Stimulated activated CD4-positive, alpha-beta T cell treated with anti-CD3 and anti-CD28 coated beads, TNF-alpha, amount 100 ng/mL, for 1 hour (primary cell): Measurements from ENCODE around the gene GSK3B.
"Not testable (repeated sequence)": the region's sequence is repeated elsewhere in the genome, so short reads cannot be mapped to it uniquely, and the experiment has no call there.

Source experiments
- DNase-seq, 3 donors: peaks; one replicate each; pipeline ENCODE4 v3.0.0-alpha.2; 2020; ENCODE audit warnings: low read depth in 3 of 3, low spot score in 1 of 3

GSK3B gene

DNA sequence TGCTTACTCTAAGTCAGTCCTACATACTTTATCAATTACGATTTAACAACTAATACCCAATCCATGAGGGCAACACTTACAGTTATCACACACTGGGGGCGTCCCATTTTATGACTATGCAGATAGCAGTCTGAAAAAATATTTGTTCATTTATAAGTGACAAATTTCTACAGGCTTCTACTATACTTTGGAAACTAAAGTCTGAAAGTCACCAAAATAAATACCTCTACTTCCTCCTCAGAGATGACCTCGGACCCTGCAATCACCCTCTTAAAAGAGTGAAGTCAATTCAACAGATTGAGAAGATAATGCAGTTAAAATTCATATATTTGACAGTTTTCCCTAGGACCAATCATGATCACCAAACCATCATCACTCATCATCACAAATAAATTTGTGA, 76.6 kb downstream of the GSK3B start:
- DNase-seq: no peak

DNA sequence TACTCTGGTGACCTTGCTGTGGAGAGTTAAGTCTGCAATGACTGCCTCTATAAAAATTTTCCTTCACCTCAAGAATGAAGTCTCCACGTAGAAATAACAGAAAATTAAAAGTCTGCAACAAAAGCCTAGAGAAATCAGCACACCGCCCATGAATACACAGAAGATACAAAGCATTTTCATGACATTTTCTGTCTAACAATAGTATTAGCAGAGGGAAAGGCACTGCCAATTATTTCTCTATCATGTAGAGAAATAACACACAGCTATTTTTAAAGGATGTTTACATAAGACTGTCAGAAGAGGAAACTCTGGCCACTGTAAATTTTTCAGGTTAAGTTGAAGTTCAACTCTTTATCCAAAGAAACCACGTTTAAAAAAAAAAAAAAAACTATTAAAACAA, 80.8 kb downstream of the GSK3B start:
- DNase-seq: no peak

DNA sequence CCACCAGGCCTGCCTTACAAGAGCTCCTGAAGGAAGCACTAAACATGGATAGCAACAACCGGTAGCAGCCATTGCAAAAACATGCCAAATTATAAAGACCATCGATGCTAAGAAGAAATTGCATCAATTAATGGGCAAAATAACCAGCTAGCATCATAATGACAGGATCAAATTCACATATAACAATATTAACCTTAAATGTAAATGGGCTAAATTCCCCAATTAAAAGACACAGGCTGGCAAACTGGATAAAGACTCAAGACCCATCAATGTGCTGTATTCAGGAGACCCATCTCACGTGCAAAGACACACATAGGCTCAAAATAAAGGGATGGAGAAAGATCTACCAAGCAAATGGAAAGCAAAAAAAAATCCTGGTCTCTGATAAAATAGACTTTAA, 88.5 kb downstream of the GSK3B start:
- DNase-seq: not testable (repeated sequence)

DNA sequence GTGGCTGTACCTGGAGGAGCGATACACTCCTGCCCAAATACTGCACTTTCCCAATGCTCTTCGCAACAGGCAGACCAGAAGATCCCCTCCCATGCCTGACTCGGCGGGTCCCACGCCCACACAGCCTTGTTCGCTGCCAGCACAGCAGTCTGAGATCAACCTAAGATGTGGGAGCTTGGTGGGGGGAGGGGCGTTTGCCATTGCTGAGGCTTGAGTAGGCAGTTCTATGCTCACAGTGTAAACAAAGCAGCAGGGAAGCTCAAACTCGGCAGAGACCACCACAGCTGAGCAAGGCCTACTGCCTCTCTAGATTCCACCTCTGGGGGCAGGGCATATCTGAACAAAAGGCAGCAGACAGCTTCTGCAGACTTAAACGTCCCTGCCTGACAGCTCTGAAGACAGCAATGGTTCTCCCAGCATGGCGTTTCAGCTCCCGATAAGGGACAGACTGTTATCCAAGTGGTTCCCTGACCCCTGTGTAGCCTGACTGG, 90.2 kb downstream of the GSK3B start:
- not testable (repeated sequence) for DNase-seq

DNA sequence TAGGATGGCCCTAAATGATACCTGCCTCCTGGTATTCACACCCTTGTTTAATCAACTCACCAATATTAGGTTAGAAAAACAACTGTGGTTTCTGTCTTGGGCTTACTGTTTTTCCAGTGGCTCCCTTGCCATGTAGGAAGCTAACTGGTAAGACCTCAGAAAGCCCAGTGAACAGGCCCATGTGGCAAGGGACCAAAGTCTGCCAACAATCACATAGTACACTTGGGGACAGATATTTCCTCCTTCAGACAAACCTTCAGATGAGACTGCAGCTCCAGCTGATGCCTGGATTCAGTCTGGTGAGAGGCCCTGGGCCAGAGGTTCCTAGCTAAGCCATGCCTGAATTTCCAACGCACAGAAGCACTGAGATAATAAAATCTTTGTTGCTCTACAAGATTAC, 96.1 kb downstream of the GSK3B start:
- DNase-seq: no peak

DNA sequence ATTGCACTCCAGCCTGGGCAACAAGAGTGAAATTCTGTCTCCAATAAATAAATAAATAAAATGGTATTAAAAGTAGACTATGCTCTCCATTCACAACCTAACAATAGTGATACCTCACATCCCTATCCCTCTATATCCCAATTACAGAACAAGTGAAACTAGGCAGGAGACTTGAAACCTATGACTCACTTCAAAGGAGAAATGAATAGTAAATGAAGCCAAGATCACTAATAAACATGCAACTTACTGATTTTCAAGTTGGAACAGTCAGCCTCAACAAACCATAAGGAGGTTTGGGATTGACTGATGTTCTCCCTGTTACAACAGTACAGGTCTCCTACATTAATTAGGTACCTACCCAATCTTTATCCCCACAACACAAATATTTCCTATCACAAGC, 103.4 kb downstream of the GSK3B start:
- no peak for DNase-seq

DNA sequence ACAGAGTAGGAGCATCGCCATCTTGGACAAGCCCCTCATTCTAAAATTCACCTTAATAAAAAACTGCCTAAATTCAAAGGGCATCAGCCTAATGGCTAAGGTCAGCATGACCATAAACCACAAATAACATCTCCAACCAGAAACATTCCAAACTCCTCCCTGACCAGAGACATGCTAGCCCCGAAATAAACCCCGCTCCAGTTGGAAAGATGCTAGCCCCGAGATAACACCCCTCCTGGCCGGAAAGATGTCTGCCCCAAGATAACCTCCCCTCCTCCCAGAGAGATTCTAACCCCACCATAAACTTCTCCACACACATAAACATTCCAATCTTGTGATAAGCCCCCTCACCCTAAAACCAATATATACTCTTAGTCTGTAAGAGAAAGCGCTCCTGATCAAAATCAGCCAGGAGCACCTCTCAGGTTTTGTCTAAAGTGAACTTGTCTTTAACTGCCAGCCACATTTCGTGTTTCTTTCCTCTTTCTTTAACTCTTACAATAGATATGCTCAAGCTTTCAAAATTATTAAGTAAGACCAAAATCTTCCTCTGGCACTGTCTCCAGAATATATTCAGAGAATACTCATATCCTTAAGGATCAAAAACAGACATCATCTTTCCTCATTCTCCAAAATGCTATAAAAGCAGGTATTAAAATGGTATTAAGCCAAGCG, 104.1 kb downstream of the GSK3B start:
- no peak for DNase-seq

DNA sequence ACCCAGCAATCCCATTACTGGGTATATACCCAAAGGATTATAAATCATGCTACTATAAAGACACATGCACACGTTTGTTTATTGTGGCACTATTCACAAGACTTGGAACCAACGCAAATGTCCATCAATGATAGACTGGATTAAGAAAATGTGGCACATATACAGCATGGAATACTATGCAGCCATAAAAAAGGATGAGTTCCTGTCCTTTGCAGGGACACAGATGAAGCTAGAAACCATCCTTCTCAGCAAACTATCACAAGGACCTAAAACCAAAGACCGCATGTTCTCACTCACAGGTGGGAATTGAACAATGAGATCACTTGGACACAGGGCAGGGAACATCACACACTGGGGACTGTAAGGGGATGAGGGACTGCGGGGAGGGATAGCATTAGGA, 107.4 kb downstream of the GSK3B start:
- DNase-seq: not testable (repeated sequence)

DNA sequence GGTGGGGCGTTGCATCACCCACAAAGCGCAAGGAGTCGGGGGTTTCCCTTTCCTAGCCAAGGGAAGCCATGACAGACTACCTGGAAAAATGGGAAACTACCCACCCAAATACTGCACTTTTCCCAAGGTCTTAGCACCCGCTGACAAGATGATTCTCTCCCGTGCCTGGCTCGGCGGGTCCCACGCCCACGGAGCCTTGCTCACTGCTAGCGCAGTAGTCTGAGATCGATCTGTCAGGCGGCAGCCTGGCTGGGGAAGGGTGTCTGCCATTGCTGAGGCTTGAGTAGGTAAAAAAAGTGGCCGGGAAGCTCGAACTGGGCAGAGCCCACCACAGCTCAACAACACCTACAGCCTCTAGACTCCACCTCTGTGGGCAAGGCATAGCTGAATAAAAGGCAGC, 112.9 kb downstream of the GSK3B start:
- no peak for DNase-seq

DNA sequence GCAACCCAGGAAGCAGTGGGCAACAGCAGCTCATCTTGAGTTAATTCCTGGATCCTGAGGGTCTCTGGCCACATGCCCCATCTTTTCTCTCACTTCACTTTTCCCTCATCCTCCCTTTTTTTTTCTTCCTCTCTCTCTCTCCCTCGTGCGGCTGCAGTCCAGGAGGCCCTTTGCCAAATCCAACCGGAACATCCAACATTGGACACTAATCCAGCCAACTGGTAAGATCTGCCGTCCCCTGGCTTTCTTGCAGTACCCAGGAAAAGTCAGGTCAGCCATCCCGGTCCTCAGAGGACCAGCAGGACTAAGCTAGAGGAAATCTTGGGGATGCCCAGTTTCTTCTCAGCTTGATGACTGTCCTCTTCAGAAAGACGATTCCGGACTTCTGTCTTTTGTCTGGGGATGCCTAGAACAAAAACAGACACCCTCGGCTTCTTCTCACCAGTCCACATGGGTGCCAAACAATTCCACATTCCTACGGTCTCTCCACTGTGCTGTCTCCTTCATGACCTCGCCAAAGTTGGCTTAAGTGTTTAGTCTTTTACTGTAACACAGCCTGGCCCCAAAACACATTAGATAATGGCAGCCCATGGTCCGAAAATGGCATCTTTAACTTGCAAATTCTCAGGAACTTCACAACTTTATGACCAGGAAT, 115.6 kb downstream of the GSK3B start:
- DNase-seq: no peak

DNA sequence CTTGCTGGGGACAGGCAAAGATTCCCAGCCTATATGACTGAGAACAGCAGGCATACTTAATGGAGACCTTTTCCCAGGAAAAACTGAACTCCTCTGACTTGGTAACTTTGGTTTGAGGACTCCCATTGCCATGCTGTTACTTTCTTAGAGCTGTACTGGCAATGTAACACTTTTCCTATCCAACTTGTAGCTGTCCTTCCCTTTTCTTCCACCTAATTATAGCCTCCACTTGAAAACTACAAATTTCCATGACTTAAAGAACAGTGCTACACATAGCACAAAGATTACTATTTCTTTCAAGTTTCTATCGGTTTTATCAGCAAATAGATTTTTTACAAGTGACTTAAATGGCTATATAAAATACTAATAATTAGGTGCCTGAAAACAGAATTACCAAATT, 116.9 kb downstream of the GSK3B start:
- DNase-seq: no peak

DNA sequence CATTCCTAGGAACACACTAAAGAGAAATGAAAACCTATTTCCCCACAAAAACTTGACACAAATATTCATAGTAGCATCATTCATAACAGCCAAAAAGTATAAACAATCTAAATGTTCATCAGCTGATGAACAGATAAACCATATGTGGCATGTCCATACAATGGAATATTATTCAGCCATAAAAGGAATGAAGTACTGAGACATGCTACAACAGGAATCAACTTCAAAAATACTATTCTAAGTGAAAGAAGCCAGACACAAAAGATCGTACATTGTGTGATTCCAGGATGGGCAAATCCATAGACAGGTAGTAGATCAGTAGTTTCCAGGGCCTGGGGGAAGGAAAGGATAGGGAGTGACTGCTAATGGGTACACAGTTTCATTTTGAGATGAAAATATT, 118.0 kb downstream of the GSK3B start:
- DNase-seq: no peak

DNA sequence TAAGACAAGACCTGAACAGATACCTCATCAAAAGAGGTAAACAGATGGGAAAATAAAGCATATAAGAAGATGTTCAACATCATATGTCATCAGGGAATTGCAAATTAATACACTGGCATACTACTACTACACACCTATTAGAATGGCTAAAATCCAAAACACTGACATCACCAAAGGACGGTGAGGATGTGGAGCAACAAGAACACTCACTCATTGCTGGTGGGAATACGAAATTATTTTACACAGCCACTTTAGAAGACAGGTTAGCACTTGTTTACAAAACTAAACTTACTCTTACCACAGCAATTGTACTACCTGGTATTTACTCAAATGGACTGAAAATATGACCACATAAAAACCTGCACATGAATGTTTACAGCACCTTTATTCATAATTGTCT, 119.6 kb downstream of the GSK3B start:
- DNase-seq: no peak

DNA sequence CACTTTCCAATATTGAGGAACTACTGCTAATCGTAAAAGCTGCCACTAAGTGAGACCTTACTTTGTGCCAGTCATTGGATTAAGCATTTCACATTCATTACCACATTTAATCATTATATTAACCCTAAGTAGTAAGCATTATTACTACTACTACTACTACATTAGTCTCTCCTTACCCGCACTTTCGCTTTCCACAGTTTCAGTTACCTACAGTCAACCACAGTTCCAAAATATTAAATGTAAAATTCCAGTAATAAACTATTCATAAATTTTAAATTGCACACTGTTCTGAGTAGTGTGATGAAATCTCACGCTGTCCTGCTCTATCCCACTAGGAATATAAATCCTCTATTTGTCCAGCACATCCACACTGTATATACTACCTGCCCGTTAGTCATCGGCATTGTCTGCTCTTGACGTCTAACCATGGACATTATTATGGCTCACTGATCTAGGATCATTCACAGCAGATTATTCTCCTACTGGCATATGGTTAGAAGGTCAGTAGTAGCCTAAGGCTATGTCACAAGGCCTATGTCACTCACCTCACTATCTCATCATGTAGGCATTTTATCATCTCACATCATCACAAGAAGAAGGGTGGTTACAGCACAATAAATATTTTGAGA, 121.1 kb downstream of the GSK3B start:
- DNase-seq: no peak

DNA sequence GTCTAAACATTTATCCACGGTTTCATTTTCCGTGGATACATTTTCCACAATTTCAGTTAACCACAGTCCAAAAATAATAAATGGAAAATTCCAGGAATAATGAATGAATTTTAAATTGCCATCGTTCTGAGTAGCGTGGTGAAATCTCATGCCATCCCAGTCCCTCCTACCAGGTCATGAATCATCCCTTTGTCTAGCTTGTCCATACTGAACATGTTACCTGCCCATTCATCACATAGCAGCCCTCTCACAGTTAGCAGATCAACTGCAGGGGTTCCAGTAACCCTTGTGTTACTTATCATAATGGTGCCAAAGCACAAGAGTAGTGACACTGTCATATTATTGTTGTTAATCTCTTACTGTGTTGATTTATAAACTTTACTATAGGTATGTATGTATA, 124.5 kb downstream of the GSK3B start:
- DNase-seq: no peak

DNA sequence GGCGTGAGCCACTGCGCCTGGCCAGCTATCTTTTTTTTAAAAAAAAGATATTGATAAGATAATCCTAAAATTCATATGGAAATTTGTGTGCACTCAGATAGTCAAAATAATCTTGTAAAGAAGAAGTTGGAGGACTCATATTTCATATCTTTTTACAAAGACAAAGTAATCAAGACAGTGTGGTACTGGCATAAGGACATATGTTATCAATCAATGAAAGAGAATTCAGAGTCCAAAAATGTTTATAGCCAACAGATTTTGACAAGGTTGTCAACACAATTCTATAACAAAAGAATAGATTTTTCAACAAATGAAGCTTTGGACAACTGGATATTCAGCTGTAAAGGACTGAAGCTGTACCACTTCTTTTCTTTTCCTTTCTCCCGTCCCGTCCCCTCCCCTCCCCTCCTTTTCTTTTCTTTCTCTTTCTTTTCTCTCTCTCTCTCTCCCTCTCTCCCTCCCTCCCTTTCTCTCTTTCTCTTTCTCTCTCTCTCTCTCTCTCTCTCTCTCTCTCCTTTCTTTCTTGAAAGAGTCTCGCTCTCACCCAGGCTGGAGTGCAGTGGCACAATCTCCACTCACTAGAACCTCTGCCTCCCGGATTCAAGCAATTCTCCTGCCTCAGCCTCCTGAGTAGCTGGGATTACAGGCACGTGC, 126.8 kb downstream of the GSK3B start:
- DNase-seq: no peak

DNA sequence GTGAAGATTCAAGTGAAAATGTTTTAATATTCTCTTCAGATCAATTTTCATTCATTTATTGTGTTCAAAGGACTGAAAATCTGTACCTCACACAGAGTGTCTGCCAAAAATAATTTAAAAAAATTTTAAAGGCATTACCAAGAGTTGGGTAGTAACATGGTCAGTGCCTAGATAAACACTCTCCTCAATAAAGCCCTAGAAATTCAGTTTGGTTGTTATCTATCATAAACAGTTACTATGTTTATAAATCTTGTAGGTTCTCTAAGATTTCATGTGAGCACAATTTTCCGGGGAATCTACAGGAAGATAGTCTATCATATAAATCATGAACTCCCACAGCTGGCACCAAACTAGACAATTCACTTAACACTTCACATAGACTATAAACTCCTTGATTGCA, 128.6 kb downstream of the GSK3B start:
- no peak for DNase-seq

DNA sequence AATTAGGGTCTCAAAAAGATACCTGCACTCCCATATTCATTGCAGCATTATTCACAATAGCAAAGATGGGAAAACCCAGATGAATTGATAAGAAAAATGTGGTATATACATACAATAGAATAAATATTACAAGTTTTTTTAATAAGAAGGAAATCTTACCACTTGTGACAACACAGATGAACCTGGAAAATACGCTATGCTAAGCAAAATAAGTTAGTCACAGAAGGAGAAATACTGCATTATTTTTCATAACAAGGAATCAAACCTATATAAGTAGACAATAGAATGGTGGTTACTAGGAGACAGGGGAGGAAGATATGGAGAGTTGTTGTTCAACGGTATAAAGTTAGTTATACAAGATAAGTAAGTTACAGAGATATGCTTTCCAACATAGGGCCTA, 130.0 kb downstream of the GSK3B start:
- no peak for DNase-seq

DNA sequence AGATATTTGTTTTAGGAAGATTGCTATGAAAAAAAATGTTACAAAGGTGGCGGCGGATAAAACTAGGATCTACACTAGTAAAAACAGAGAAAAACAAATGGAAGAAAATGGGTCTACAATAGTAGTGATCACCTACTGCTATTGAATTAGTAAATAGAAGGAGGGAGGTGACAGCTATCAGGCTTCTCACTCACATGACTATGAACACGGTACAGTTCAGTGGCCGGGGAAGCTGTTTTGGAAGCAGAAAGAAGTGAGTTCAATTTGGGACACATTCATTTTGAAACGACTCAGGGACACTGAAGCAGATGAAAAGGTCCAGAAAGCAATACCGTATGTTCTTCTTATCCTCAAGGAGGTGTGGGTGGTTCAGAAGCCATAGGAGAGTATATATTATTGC, 138.3 kb downstream of the GSK3B start:
- DNase-seq: no peak

DNA sequence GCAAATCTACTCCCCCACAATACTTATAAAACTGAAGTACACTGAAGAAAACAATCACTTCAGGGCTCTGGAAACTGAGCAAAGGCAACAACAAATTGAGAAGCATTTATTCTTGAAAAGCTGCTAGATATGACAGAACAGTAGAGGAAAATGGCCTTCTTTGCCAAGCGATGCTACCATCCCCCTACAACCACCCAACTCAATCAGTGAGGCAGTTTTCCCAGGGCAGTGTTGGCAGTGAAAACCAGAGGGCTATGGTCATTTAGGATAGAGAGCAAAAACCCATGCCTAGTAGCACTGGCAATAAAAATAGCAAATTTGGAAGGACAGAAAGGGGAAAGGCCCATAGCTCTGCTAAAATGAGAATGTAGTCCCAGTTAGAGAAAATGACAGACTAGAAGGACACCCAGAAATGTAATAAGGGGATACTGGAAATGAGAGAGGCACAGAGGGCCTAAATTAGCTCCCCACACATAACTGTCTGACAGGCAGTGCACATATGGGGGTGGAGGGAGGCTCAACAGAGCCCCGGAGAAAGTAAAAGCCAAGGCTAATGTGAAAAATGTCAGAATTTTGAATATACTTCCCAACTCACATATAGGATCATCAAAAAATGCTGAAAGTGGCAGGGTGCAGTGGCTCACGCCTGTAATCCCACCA, 143.5 kb downstream of the GSK3B start:
- DNase-seq: no peak

DNA sequence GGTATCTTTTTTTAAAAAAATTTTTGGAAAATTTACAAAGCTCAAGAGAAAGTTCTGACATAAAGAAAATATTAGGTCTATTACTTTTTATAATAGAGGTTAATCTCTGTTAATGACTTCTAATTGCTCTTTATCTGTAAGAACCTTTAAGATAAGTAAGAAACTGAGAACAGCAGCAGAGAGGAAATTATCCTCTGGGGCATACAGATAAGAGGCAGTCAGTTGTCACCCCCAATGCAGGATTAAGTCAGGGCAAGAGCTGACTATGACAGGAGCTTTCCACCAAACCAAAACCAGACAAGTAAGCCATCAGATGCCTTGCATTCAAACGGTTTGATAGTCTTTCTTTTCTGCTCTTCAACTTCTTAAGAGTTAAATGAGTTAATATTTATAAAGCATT, 149.0 kb downstream of the GSK3B start:
- DNase-seq: no peak

DNA sequence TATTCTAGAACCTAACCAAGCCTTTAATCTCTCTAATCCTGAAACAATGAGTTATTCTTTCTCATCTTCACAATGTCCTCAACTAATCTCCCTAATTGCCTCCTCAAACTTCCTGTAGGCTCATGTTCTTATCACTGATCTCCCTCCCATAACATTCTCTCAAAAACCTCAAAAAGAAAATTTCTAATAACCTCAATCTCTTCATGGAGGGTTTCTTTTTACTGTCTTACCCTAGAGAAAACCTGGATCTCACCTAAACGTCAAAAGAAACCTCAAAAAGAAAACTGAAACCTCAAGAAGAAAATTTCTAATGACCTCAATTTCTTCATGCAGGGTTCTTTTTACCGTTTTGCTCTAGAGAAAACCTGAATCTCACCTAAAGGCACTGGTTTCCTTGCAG, 150.2 kb downstream of the GSK3B start:
- DNase-seq: no peak
